ENCODE results near the gene PTGR2. TPM values are rescaled to one million over a fixed set of nuclear protein-coding genes. Genes with fewer than 3 reads are reported as not detected.
"Not testable (repeated sequence)": the region's sequence is repeated elsewhere in the genome, so short reads cannot be mapped to it uniquely, and the experiment has no call there.

Gene PTGR2
- polyA plus RNA-seq, 3 donors, result 14.7 to 31.6 (median 16.8) TPM

- no peak for DNase-seq (ENCODE audit: extremely low read depth in 1 of 11, low read depth in 9 of 11, low spot score in 4 of 11)
Observed at GRCh38 chr14:73870525-73871235, 19.0 kb downstream of the PTGR2 start.

GRCh38 chr14:73873660-73874059 lies 22.0 kb downstream of the PTGR2 start:
- DNase-seq (ENCODE audit: extremely low read depth in 1 of 11, low read depth in 9 of 11, low spot score in 4 of 11), result no peak

GRCh38 chr14:73877790-73878189 lies 26.2 kb downstream of the PTGR2 start:
- no peak for DNase-seq (ENCODE audit: extremely low read depth in 1 of 11, low read depth in 9 of 11, low spot score in 4 of 11)

GRCh38 chr14:73878436-73878835 lies 26.8 kb downstream of the PTGR2 start:
- no peak for DNase-seq (ENCODE audit: extremely low read depth in 1 of 11, low read depth in 9 of 11, low spot score in 4 of 11)

GRCh38 chr14:73879027-73879426 lies 27.4 kb downstream of the PTGR2 start:
- DNase-seq (ENCODE audit: extremely low read depth in 1 of 11, low read depth in 9 of 11, low spot score in 4 of 11), result no peak

- no peak for DNase-seq (ENCODE audit: extremely low read depth in 1 of 11, low read depth in 9 of 11, low spot score in 4 of 11)
Observed at GRCh38 chr14:73884438-73885190, 33.0 kb downstream of the PTGR2 start.

- DNase-seq (ENCODE audit: extremely low read depth in 1 of 11, low read depth in 9 of 11, low spot score in 4 of 11), result peak; percentile 86 to 93 (median 89)
Observed at GRCh38 chr14:73886449-73887317, 35.1 kb downstream of the PTGR2 start, which contains the start of gene ZNF410. Gene ZNF410 (plus strand): TSS chr14:73886859. CDS start chr14:73892176, 5,317 bp downstream.

- peak in 3 of 11 donors; percentile 2 to 21 (median 11) for DNase-seq (ENCODE audit: extremely low read depth in 1 of 11, low read depth in 9 of 11, low spot score in 4 of 11)
Observed at GRCh38 chr14:73887318-73887616, 35.6 kb downstream of the PTGR2 start.

- DNase-seq (ENCODE audit: extremely low read depth in 1 of 11, low read depth in 9 of 11, low spot score in 4 of 11), result no peak
Observed at GRCh38 chr14:73887694-73888459, 36.2 kb downstream of the PTGR2 start.

- DNase-seq (ENCODE audit: extremely low read depth in 1 of 11, low read depth in 9 of 11, low spot score in 4 of 11), result no peak
Observed at GRCh38 chr14:73888460-73888725, 36.8 kb downstream of the PTGR2 start.

- no peak for DNase-seq (ENCODE audit: extremely low read depth in 1 of 11, low read depth in 9 of 11, low spot score in 4 of 11)
Observed at GRCh38 chr14:73888971-73889370, 37.3 kb downstream of the PTGR2 start.

- no peak for DNase-seq (ENCODE audit: extremely low read depth in 1 of 11, low read depth in 9 of 11, low spot score in 4 of 11)
Observed at GRCh38 chr14:73889376-73889775, 37.7 kb downstream of the PTGR2 start.

- DNase-seq (ENCODE audit: extremely low read depth in 1 of 11, low read depth in 9 of 11, low spot score in 4 of 11), result not testable (repeated sequence)
Observed at GRCh38 chr14:73894180-73894687, 42.6 kb downstream of the PTGR2 start.

- no peak for DNase-seq (ENCODE audit: extremely low read depth in 1 of 11, low read depth in 9 of 11, low spot score in 4 of 11)
Observed at GRCh38 chr14:73895939-73896338, 44.3 kb downstream of the PTGR2 start.

- no peak for DNase-seq (ENCODE audit: extremely low read depth in 1 of 11, low read depth in 9 of 11, low spot score in 4 of 11)
Observed at GRCh38 chr14:73896521-73896920, 44.9 kb downstream of the PTGR2 start.

GRCh38 chr14:73903028-73903427 lies 51.4 kb downstream of the PTGR2 start:
- no peak for DNase-seq (ENCODE audit: extremely low read depth in 1 of 11, low read depth in 9 of 11, low spot score in 4 of 11)

GRCh38 chr14:73909681-73910080 lies 58.0 kb downstream of the PTGR2 start:
- no peak for DNase-seq (ENCODE audit: extremely low read depth in 1 of 11, low read depth in 9 of 11, low spot score in 4 of 11)

GRCh38 chr14:73913256-73913655 lies 61.6 kb downstream of the PTGR2 start:
- DNase-seq (ENCODE audit: extremely low read depth in 1 of 11, low read depth in 9 of 11, low spot score in 4 of 11), result no peak

GRCh38 chr14:73916324-73916723 lies 64.7 kb downstream of the PTGR2 start:
- DNase-seq (ENCODE audit: extremely low read depth in 1 of 11, low read depth in 9 of 11, low spot score in 4 of 11), result no peak

Data from renal cortex interstitium (tissue), 11 donors.